Right cardiac atrium (tissue), 5 donors: ENCODE results near the gene HS3ST4. TPM values are rescaled to one million over a fixed set of nuclear protein-coding genes. Genes with fewer than 3 reads are reported as not detected.

Experiments
- ATAC-seq, 2 donors: fragments of 200-7000 bp; cut with Tn5 transposase; one replicate each; pipeline versions ENCODE4 v1.8.0 to v1.9.1; 2020; ENCODE audit warnings: moderate library complexity in 2 of 2, mild to moderate bottlenecking in 1 of 2
- DNase-seq, 3 donors: peaks; one replicate each; pipeline ENCODE4 v3.0.0-alpha.2; 2020
- H3K27ac ChIP-seq: one replicate; pipeline ENCODE4 v1.5.1; 2013; ENCODE audit warnings: mild to moderate bottlenecking, low read length, control low read depth, moderate library complexity
- H3K27me3 ChIP-seq: one replicate; pipeline ENCODE4 v1.6.1; 2013; ENCODE audit not compliant: control insufficient read depth, insufficient read depth
- H3K4me1 ChIP-seq: one replicate; pipeline ENCODE4 v1.6.1; 2013; ENCODE audit warnings: low read length; ENCODE audit not compliant: control insufficient read depth, insufficient read depth
- H3K4me3 ChIP-seq: one replicate; pipeline ENCODE4 v1.5.1; 2013; ENCODE audit warnings: low read length, control low read depth
- H3K9me3 ChIP-seq: one replicate; pipeline ENCODE4 v1.6.1; 2013; ENCODE audit warnings: low read length; ENCODE audit not compliant: control insufficient read depth
- WGBS: extraction: QIAGEN DNeasy Blood & Tissue Kit; methylation state at CpG from one replicate; pipeline ENCODE4 v1.1.7; 2013; 5-methylcytosine and 5-hydroxymethylcytosine counted together
- intact Hi-C, 4 donors: fragments of 100-400 bp; cut with DNase I; formaldehyde crosslinking; loops; one replicate each; pipeline versions ENCODE4 v1.11.0 to v1.14.0; 2022 to 2023
- microRNA-seq, 2 donors: library from miRNA; unstranded; fragments of <30 nt; microRNA quantifications; one replicate each; pipeline ENCODE4 v1.2.0, GENCODE V29; 2020 to 2021
- polyA plus RNA-seq: library from polyadenylated mRNA; stranded (reverse); fragments of 200-250 nt; gene quantifications from one replicate; pipeline ENCODE4 v1.2.3, GENCODE V29; 2013
- total RNA-seq, 4 donors: library from RNA; stranded (reverse); fragmentation: NEBNext Ultra II Directional; extraction: Animal tissue kit (Norgen Biotek cat#: 25700); gene quantifications; one replicate each; pipeline ENCODE4 v1.2.1, GENCODE V29; 2021
- donor health status: healthy with polysubstance abuse.
- donor health status: DM: no; HTN: yes; CAD: no.
- donor health status: DM: no; HTN: no; CAD: no.
- donor health status: DM: no; HTN: yes; CAD: no; lungs with severe emphysema.
- donor health status: DM: yes; HTN: yes; CAD: no.

Gene HS3ST4
- total and polyA plus RNA-seq, 5 donors, result not detected

- DNase-seq (no peak), ATAC-seq (no peak)
- Histone ChIP-seq H3K4me1 (no peaks in the 10 kb centered on the region), H3K9me3 (no peaks in the 10 kb centered on the region), H3K27ac (no peak overlapping the region), H3K27me3 (no peaks in the 10 kb centered on the region), H3K4me3 (no peak overlapping the region)
- intact Hi-C loops, result no loop called here
- WGBS, result 88% methylated on average over 3 of the region's 3 CpGs
These were observed 465.6 kb downstream of the HS3ST4 start for GRCh38 chr16:26157319-26157718.

DNA sequence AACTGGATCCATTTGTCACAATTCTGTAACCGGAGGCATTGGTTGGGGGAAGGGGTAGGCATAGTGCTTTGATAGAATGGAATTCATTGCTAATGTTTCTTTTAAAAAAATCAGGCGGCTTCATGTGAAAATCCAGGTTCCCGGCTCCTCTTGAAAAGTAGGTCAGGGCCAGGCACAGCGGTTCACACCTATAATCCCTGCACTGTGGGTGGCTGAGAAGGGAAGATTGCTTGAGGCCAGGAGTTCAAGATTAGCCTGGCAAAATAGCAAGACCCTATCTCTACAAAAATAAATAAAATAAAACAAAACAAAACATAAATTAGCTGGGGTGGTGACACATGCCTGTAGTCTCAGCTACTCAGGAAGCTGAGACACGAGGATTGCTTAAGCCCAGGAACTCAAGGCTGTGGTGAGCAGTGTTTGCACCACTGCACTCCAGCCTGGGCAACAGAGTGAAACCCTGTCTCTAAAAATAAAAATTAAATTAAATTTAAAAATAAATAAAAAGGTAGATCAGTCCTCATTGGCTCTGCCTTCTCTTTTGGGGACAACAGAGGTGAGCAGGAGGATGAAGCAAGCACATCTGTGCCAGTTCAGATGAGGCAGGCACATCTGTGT is 466.5 kb downstream of the HS3ST4 start:
- no peak overlapping the region for H3K4me3 ChIP-seq
- no peak overlapping the region for H3K27ac ChIP-seq
- H3K4me1 ChIP-seq, result no peaks in the 10 kb centered on the region
- intact Hi-C loops, result no loop called here
- 63% methylated on average over 5 of the region's 5 CpGs for WGBS
- H3K27me3 ChIP-seq, result no peaks in the 10 kb centered on the region
- no peak for DNase-seq
- no peak for ATAC-seq
- no peaks in the 10 kb centered on the region for H3K9me3 ChIP-seq

DNA sequence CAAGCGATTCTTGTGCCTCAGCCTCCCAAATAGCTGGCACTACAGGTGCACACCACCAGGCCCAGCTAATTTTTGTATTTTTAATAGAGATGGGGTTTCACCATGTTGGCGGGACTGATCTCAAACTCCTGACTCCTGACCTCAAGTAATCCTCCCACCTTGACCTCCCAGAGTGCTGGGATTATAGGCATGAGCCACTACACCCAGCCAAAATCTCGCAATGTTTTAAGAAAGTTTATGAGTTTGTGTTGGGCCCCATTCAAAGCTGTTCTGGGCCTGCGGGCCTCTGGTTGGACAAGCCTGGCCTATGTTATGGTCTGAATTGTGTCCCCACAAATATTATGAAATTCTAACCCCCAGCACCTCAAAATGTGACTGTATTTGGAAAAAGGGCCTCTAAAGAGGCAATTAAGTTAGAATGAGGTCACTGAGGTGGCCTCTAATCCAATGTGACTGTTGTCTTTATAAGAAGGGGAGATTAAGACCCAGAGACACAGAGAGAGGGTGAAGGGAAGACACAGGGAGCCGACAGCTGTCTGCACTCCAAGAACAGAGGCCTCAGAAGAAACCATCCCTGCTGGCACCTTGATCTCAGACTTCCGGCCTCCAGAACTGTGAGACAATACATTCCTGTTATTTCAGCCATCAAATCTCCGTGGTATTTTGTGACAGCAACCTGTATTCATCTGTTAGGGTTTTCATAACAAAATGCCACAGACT is 469.9 kb downstream of the HS3ST4 start:
- Histone ChIP-seq H3K4me3 (no peak overlapping the region), H3K27me3 (no peaks in the 10 kb centered on the region), H3K9me3 (no peaks in the 10 kb centered on the region), H3K27ac (no peak overlapping the region), H3K4me1 (no peaks in the 10 kb centered on the region)
- no peak for ATAC-seq
- DNase-seq, result no peak
- 67% methylated on average over 7 of the region's 7 CpGs for WGBS
- intact Hi-C loops, result no loop called here

DNA sequence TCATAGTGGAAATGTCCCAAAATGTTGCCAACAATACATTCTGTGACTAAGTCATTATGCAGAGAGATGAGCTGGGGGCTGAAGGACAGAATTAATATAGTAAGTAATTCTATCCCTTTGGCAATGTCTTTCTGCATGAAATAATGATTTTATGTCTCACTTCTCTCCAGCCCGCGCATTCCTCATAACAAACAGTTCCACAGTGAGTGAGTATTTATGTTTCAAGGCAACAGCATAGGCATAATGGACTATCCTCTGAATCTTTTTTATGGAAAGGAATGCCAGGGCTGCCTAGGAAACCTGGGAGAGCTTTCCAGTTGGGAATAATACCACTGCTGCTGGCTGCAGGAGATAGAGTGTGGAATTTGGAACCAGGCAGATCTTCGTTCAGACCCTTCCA is 477.7 kb downstream of the HS3ST4 start:
- DNase-seq (no peak), ATAC-seq (no peak)
- 83% methylated on average over 3 of the region's 3 CpGs for WGBS
- Histone ChIP-seq H3K4me1 (no peaks in the 10 kb centered on the region), H3K27ac (no peak overlapping the region), H3K27me3 (no peaks in the 10 kb centered on the region), H3K9me3 (no peaks in the 10 kb centered on the region), H3K4me3 (no peak overlapping the region)
- intact Hi-C loops, result no loop called here

GRCh38 chr16:26175944-26176343 is 484.2 kb downstream of the HS3ST4 start:
- Histone ChIP-seq H3K9me3 (no peaks in the 10 kb centered on the region), H3K4me1 (no peaks in the 10 kb centered on the region), H3K27ac (no peak overlapping the region), H3K27me3 (no peaks in the 10 kb centered on the region), H3K4me3 (no peak overlapping the region)
- intact Hi-C loops, result no loop called here
- DNase-seq (no peak), ATAC-seq (no peak)
- WGBS, result 15% methylated on average over 4 of the region's 4 CpGs

- 40% methylated on average over 1 of the region's 1 CpG for WGBS
- no peak overlapping the region for H3K27ac ChIP-seq
- DNase-seq, result no peak
- no peaks in the 10 kb centered on the region for H3K27me3 ChIP-seq
- intact Hi-C loops, result no loop called here
- no peaks in the 10 kb centered on the region for H3K4me1 ChIP-seq
- no peak overlapping the region for H3K4me3 ChIP-seq
- H3K9me3 ChIP-seq, result no peaks in the 10 kb centered on the region
- ATAC-seq, result no peak
These were observed 485.7 kb downstream of the HS3ST4 start for GRCh38 chr16:26177438-26177837.

GRCh38 chr16:26178298-26178697 is 486.5 kb downstream of the HS3ST4 start:
- ATAC-seq, result no peak
- intact Hi-C loops, result no loop called here
- Histone ChIP-seq H3K4me3 (no peak overlapping the region), H3K9me3 (no peaks in the 10 kb centered on the region), H3K4me1 (no peaks in the 10 kb centered on the region), H3K27me3 (no peaks in the 10 kb centered on the region), H3K27ac (no peak overlapping the region)
- WGBS, result 81% methylated on average over 6 of the region's 6 CpGs
- DNase-seq, result no peak

DNA sequence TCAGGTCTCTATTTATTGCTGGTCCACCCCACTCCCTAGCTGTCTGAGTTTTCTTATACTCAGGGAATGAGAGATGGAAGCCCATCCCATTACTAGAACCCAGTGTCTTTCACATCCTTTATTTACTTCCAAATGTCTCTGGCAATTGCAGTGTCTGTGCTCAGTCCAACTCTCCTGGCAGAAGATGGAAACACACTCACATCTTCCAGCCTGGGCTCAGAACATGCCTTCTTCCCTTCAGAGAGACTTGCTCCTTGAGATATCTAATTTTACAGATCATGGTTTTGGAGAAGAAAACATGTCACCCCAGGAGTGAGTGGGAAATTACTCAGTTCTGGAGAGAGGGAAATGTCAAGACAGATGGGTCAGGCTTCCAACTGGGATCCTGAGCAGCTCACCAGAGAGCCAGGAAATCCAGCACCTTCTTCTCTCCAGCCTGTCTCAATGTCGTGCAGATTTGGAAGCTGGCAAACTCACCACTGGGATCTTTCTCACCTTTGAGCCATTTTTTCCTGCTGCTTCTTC is 494.4 kb downstream of the HS3ST4 start:
- DNase-seq (no peak), ATAC-seq (no peak)
- Histone ChIP-seq H3K9me3 (no peaks in the 10 kb centered on the region), H3K27ac (no peak overlapping the region), H3K4me1 (no peaks in the 10 kb centered on the region), H3K27me3 (no peaks in the 10 kb centered on the region), H3K4me3 (no peak overlapping the region)
- WGBS, result 58% methylated on average over 1 of the region's 1 CpG
- intact Hi-C loops, result no loop called here

Small RNAs within 50 kb of the gene (microRNA-seq; reads per million reads assigned to microRNA genes)
- gene MIR548W, result 0 reads per million in 2 donors
